ENCODE results near the gene GPR152.

DNA sequence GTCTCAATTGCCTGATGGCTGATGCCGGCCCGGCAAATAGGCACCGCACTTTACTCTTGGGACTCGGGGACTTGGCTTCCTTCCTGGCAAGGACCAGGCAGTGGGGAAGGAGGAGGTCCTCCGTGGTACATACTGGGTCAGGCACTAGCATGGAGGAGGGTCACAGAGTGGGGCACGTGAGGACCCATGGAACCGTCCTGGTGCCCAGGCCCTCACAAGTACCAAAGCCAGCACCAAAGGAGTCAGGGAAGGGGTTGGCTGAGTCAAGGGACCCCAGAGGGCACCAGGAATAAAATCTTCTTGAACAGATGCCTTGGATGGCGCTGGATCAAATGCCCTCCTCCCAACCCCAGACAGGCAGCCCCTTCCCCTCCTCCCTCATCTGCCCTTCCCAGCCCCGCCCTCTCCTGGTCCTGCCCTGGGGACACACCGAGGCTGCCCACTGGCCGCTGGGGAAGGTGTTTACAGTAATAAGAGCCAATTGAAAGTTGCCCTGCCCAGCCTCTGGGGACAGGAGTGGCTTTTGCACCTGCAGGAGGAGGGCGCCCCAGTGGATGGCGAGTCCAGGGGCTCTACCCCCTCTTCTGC lies 42.7 kb downstream of the GPR152 start:
- TF ChIP-seq, protein P1, sequence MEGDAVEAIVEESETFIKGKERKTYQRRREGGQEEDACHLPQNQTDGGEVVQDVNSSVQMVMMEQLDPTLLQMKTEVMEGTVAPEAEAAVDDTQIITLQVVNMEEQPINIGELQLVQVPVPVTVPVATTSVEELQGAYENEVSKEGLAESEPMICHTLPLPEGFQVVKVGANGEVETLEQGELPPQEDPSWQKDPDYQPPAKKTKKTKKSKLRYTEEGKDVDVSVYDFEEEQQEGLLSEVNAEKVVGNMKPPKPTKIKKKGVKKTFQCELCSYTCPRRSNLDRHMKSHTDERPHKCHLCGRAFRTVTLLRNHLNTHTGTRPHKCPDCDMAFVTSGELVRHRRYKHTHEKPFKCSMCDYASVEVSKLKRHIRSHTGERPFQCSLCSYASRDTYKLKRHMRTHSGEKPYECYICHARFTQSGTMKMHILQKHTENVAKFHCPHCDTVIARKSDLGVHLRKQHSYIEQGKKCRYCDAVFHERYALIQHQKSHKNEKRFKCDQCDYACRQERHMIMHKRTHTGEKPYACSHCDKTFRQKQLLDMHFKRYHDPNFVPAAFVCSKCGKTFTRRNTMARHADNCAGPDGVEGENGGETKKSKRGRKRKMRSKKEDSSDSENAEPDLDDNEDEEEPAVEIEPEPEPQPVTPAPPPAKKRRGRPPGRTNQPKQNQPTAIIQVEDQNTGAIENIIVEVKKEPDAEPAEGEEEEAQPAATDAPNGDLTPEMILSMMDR (IDR thresholded peaks at IDR 0.05) = no peak
- TF ChIP-seq POLR2AphosphoS5 (IDR thresholded peaks at IDR 0.05; ENCODE audit: insufficient read depth in 1 of 2, low read depth in 1 of 2) (no peak), POLR2A (IDR thresholded peaks at IDR 0.05) (no peak)

Data from vagina (tissue), 2 donors.